MCF 10A (cell line): ENCODE measurements around the gene DDN. TPM values are rescaled to one million over a fixed set of nuclear protein-coding genes. Genes with fewer than 3 reads are reported as not detected.

Experiments used
- BruUV-seq: library from RNA; stranded (reverse); fragments of 400-500 nt; replicated peaks from 2 replicates; lab custom pipeline; 2021; lab: Mats Ljungman, UMichigan
- CTCF ChIA-PET: fragments of 300-600 bp; sonication (Branson Sonifier 250); formaldehyde crosslinking; extraction: SDS; loops from one replicate; lab custom pipeline; 2021; ENCODE audit warnings: antibody characterized with exemption, inconsistent platforms; lab: Yijun Ruan, JAX
- POLR2A ChIA-PET: fragments of 300-600, 350-650 bp; sonication (Branson Sonifier 250); formaldehyde crosslinking; extraction: SDS; loops from one replicate; lab custom pipeline; 2020; ENCODE audit warnings: antibody characterized with exemption, inconsistent platforms; lab: Yijun Ruan, JAX
- DNase-seq: peaks from one replicate; pipeline ENCODE4 v3.0.0-alpha.2; 2018; ENCODE audit not compliant: unreplicated experiment
- H3K27ac Mint-ChIP-seq: one replicate; pipeline ENCODE4 v1.8.0; 2022; ENCODE audit warnings: mild to moderate bottlenecking, low read depth, mixed read lengths; ENCODE audit not compliant: unreplicated experiment
- H3K27me3 Mint-ChIP-seq: one replicate; pipeline ENCODE4 v1.8.0; 2022; ENCODE audit warnings: mixed read lengths; ENCODE audit not compliant: insufficient read depth, unreplicated experiment
- H3K36me3 Mint-ChIP-seq: one replicate; pipeline ENCODE4 v1.8.0; 2022; ENCODE audit warnings: mild to moderate bottlenecking, moderate library complexity, mixed read lengths; ENCODE audit not compliant: insufficient read depth, unreplicated experiment
- H3K4me1 Mint-ChIP-seq: one replicate; pipeline ENCODE4 v1.8.0; 2022; ENCODE audit warnings: mixed read lengths; ENCODE audit not compliant: insufficient read depth, unreplicated experiment
- H3K4me3 Mint-ChIP-seq: one replicate; pipeline ENCODE4 v1.8.0; 2022; ENCODE audit warnings: mild to moderate bottlenecking, moderate library complexity, mixed read lengths; ENCODE audit not compliant: unreplicated experiment
- H3K9me3 Mint-ChIP-seq: one replicate; pipeline ENCODE4 v1.8.0; 2022; ENCODE audit warnings: mixed read lengths; ENCODE audit not compliant: unreplicated experiment
- CTCF ChIP-seq: fragments of 200-600 bp; IDR thresholded peaks from one replicate; pipeline ENCODE4 v1.8.0; 2022; ENCODE audit warnings: antibody characterized with exemption, mild to moderate bottlenecking; ENCODE audit not compliant: unreplicated experiment
- intact Hi-C: fragments of 100-400 bp; cut with micrococcal nuclease; formaldehyde crosslinking; loops from 2 replicates; pipeline ENCODE4 v1.14.1; 2022
- total RNA-seq: library from RNA; stranded (reverse); gene quantifications from 2 replicates; pipeline ENCODE4 v1.2.3, GENCODE V29; 2022

DDN gene
- total RNA-seq, 1 experiment from 2014 or later: 0.28 TPM

- DNase-seq: no peak
- ChIA-PET CTCF (interaction anchor here (1.4 kb wide), 1 partner anchor 34 kb away, joined by 4 read pairs; no protein-coding TSS in a partner anchor), POLR2A (interaction anchor here (0.7 kb wide), 1 partner anchor 16 kb away, joined by 3 read pairs; no protein-coding TSS in a partner anchor)
- H3K4me1 Mint-ChIP-seq: peaks cover 3% of the 10 kb centered on the region
- BruUV-seq: no TSS peak
- no peak overlapping the region for H3K27ac Mint-ChIP-seq
- no peak overlapping the region for H3K4me3 Mint-ChIP-seq
- intact Hi-C loops: no loop called here
- TF ChIP-seq CTCF: no peak
- H3K9me3 Mint-ChIP-seq: no peaks in the 10 kb centered on the region
- H3K36me3 Mint-ChIP-seq: peaks cover 61% of the 10 kb centered on the region
- H3K27me3 Mint-ChIP-seq: no peaks in the 10 kb centered on the region
These were observed 23.5 kb upstream of the DDN start for GRCh38 chr12:49022558-49023178.

- H3K9me3 Mint-ChIP-seq: no peaks in the 10 kb centered on the region
- ChIA-PET POLR2A (interaction anchor here (0.6 to 1.0 kb wide), 2 partner anchors 13 to 112 kb away, joined by 3 read pairs; no protein-coding TSS in a partner anchor), CTCF (no interaction called here)
- H3K27me3 Mint-ChIP-seq: no peaks in the 10 kb centered on the region
- H3K4me1 Mint-ChIP-seq: peaks cover 10% of the 10 kb centered on the region
- H3K36me3 Mint-ChIP-seq: peaks cover 56% of the 10 kb centered on the region
- intact Hi-C loops: no loop called here
- no peak for DNase-seq
- no peak overlapping the region for H3K4me3 Mint-ChIP-seq
- no TSS peak for BruUV-seq
- H3K27ac Mint-ChIP-seq: no peak overlapping the region
- TF ChIP-seq CTCF: no peak
These were observed 22.2 kb upstream of the DDN start for GRCh38 chr12:49021292-49021915.

GRCh38 chr12:49020441-49020840 lies 21.3 kb upstream of the DDN start:
- H3K27ac Mint-ChIP-seq: no peak overlapping the region
- intact Hi-C loops: no loop called here

More at GRCh38 chr12:49020441-49020840, 21.3 kb upstream of the DDN start:
- TF ChIP-seq CTCF: no peak
- ChIA-PET POLR2A (interaction anchor here (1.0 to 1.5 kb wide), 2 partner anchors 14 to 111 kb away, joined by 3 to 7 read pairs; partner anchors contain the start of gene TUBA1B), CTCF (interaction anchor here (0.6 kb wide), 1 partner anchor 1276 kb away, joined by 4 read pairs; no protein-coding TSS in a partner anchor)
- Mint-ChIP-seq H3K4me3 (no peak overlapping the region), H3K36me3 (peaks cover 56% of the 10 kb centered on the region), H3K27me3 (no peaks in the 10 kb centered on the region), H3K9me3 (no peaks in the 10 kb centered on the region), H3K4me1 (peaks cover 15% of the 10 kb centered on the region)
- no TSS peak for BruUV-seq
- no peak for DNase-seq
